ENCODE measurements around the gene UQCRHL. TPM values are rescaled to one million over a fixed set of nuclear protein-coding genes. Genes with fewer than 3 reads are reported as not detected.
"Not testable (repeated sequence)": the region's sequence is repeated elsewhere in the genome, so short reads cannot be mapped to it uniquely, and the experiment has no call there.

UQCRHL gene
- total RNA-seq (2021; fragmentation: NEBNext Ultra II Directional; extraction: Animal tissue kit (Norgen Biotek cat#: 25700)) (3.4 and 3.9 TPM in 2 replicates), polyA plus RNA-seq (2011; rRNA removed) (2.6 and 3.7 TPM in 2 replicates), polyA minus RNA-seq (2011; rRNA and poly(A)+ RNA removed) (0.68 and 0.73 TPM in 2 replicates)
- 3.2 TPM for polyA plus RNA-seq (2011; cell fraction: cytosol; rRNA removed)
- polyA plus RNA-seq (2011; cell fraction: nucleus; rRNA removed): 1.4 TPM
- polyA plus RNA-seq (2012, experiment 1 of 2): 4.7 to 48.6 TPM (median 15.9 TPM) in 4 replicates
- polyA plus RNA-seq (2012, experiment 2 of 2): 0.83 TPM
- 3.7 TPM for polyA plus RNA-seq (2013, experiment 1 of 2)
- polyA plus RNA-seq (2013, experiment 2 of 2): 3.8 TPM
- polyA minus RNA-seq (2011; cell fraction: cytosol; rRNA and poly(A)+ RNA removed): 6.5 TPM
- 1.2 TPM for polyA minus RNA-seq (2011; cell fraction: nucleus; rRNA and poly(A)+ RNA removed)
- long read RNA-seq, experiment 1, transcript UQCRHL-201 (1 exons, 2,180 nt): major isoform, 34 of 34 reads
- long read RNA-seq, experiment 1, partial matches to known transcripts: 0 of 34 reads
- long read RNA-seq, experiment 1, other reads (novel, unspliced or antisense): 0 of 34 reads
- long read RNA-seq, experiment 2, partial matches to known transcripts: 0 of 1 reads
- long read RNA-seq, experiment 2, other reads (novel, unspliced or antisense): 0 of 1 reads

GRCh38 chr1:15807549-15807948 is at the start of gene UQCRHL:
TSS of gene UQCRHL (minus strand) at chr1:15807649. CDS start at chr1:15807649, 0 bp downstream.
- not testable (repeated sequence) for H2BK120ac ChIP-seq (replicated peaks; ENCODE audit: low read depth, low read length); H4K8ac ChIP-seq (ENCODE audit: extremely low read depth, insufficient read depth, low read length); H3K23me2 ChIP-seq (ENCODE audit: low read depth, low read length); H3K14ac ChIP-seq (ENCODE audit: insufficient read length); H3K27me3 ChIP-seq (replicated peaks in 1 of 4; ENCODE audit: control insufficient read depth in 3 of 4, extremely low read depth in 1 of 4, insufficient read depth in 3 of 4, low read length in 3 of 4); H4K20me1 ChIP-seq (replicated peaks in 1 of 2; ENCODE audit: control insufficient read depth in 1 of 2, insufficient read depth in 2 of 2, low read length in 2 of 2); H3K36me3 ChIP-seq (ENCODE audit: control insufficient read depth in 2 of 4, insufficient read depth in 4 of 4, low read length in 3 of 4); H3K79me2 ChIP-seq (ENCODE audit: control insufficient read depth in 1 of 2, insufficient read depth in 2 of 2, low read length in 2 of 2); H3K18ac ChIP-seq (ENCODE audit: extremely low read depth, low read length); FAIRE-seq; H4K91ac ChIP-seq (replicated peaks; ENCODE audit: insufficient read length, low read length); H3K4ac ChIP-seq (replicated peaks; ENCODE audit: insufficient read length, low read depth, low read length); DNase-seq (ENCODE audit: low read depth in 1 of 2, low spot score in 2 of 2); H3K23ac ChIP-seq (ENCODE audit: insufficient read length); H3K79me1 ChIP-seq (ENCODE audit: low read depth, low read length); H2BK20ac ChIP-seq (ENCODE audit: low read length); H3K27ac ChIP-seq (ENCODE audit: low read depth, low read length); H3K9ac ChIP-seq (replicated peaks in 1 of 4; ENCODE audit: extremely low read depth in 1 of 4, low read depth in 3 of 4, low read length in 3 of 4); H3K9me3 ChIP-seq (ENCODE audit: insufficient read depth in 2 of 2, low read depth in 1 of 2, low read length in 1 of 2); H3K4me1 ChIP-seq (replicated peaks in 1 of 4; ENCODE audit: control insufficient read depth in 3 of 4, insufficient read depth in 4 of 4, low read length in 3 of 4); H2AFZ ChIP-seq (ENCODE audit: low read length); H3K4me2 ChIP-seq (ENCODE audit: insufficient read depth in 1 of 2, low read depth in 2 of 2, low read length in 2 of 2); H3K56ac ChIP-seq (replicated peaks; ENCODE audit: insufficient read length, low read depth, low read length); H3K4me3 ChIP-seq (ENCODE audit: extremely low read depth in 1 of 4, insufficient read depth in 2 of 4, low read depth in 3 of 4, low read length in 4 of 4); H4K5ac ChIP-seq (ENCODE audit: insufficient read length, low read depth, low read length)
- peak within 1 kb of the TSS; percentile 22; the same call in 1 of the 2 replicates for H2BK5ac ChIP-seq (ENCODE audit: low read depth, low read length)
- peak within 1 kb of the TSS; percentile 35 for H2BK12ac ChIP-seq (ENCODE audit: low read depth, low read length)
- H2BK15ac ChIP-seq (ENCODE audit: low read length): peak within 1 kb of the TSS; percentile 29; the same call in 1 of the 2 replicates
- ChIA-PET POLR2A (ENCODE audit: partially characterized antibody) (interaction anchor here (1.3 kb wide), 1 partner anchor 21 kb away, joined by 3 read pairs; no protein-coding TSS in a partner anchor), CTCF (ENCODE audit: partially characterized antibody) (interaction anchor here (0.7 to 1.8 kb wide), 9 partner anchors 8 to 143 kb away, joined by 3 to 6 read pairs (median 3); no protein-coding TSS in a partner anchor)
- WGBS, 2 experiments (ENCODE audit: extremely low coverage in 1 of 2, insufficient coverage in 1 of 2, insufficient read length in 1 of 2, insufficient replicate concordance in 2 of 2, low coverage in 1 of 2, low lambda C conversion rate in 2 of 2, missing lambda C conversion rate in 1 of 2): 86% methylated on average over 11 of the region's 11 CpGs; no CpG with 5 or more reads in 1 of the 2 experiments
- H2AK5ac ChIP-seq (ENCODE audit: low read depth, low read length): 0 out of 2 replicates have a peak within 1 kb of the TSS, but pooled peaks have one; percentile 48

Measured in H1 (cell line).